HUDEP-2 (cell line): ENCODE data around the gene SH3RF3.

Experiments
- DNase-seq, 76 experiments: peaks; one replicate each; lab custom pipeline; 2025; ENCODE audit not compliant: unreplicated experiment in 76 of 76; lab: John Stamatoyannopoulos, UW

Gene SH3RF3

GRCh38 chr2:109345091-109345490 lies 216.1 kb downstream of the SH3RF3 start:
- no peak for DNase-seq

GRCh38 chr2:109345653-109346480 lies 216.9 kb downstream of the SH3RF3 start:
- DNase-seq, result no peak

- no peak for DNase-seq
Observed at GRCh38 chr2:109346601-109347228, 217.7 kb downstream of the SH3RF3 start.

GRCh38 chr2:109347626-109348025 lies 218.6 kb downstream of the SH3RF3 start:
- DNase-seq, result no peak

GRCh38 chr2:109348190-109348589 lies 219.2 kb downstream of the SH3RF3 start:
- DNase-seq, result no peak

GRCh38 chr2:109348671-109349502 lies 219.9 kb downstream of the SH3RF3 start:
- DNase-seq, result no peak

GRCh38 chr2:109349503-109350465 lies 220.8 kb downstream of the SH3RF3 start:
- no peak for DNase-seq

- no peak for DNase-seq
Observed at GRCh38 chr2:109350526-109350925, 221.5 kb downstream of the SH3RF3 start.

GRCh38 chr2:109351164-109351756 lies 222.3 kb downstream of the SH3RF3 start:
- no peak for DNase-seq

- no peak for DNase-seq
Observed at GRCh38 chr2:109352056-109352897, 223.3 kb downstream of the SH3RF3 start.

GRCh38 chr2:109352898-109353689 lies 224.1 kb downstream of the SH3RF3 start:
- no peak for DNase-seq

GRCh38 chr2:109353806-109354745 lies 225.1 kb downstream of the SH3RF3 start:
- DNase-seq, result no peak

GRCh38 chr2:109355192-109355843 lies 226.3 kb downstream of the SH3RF3 start:
- DNase-seq, result no peak

GRCh38 chr2:109356324-109357035 lies 227.5 kb downstream of the SH3RF3 start:
- DNase-seq, result no peak

- no peak for DNase-seq
Observed at GRCh38 chr2:109364217-109364616, 235.2 kb downstream of the SH3RF3 start.

- DNase-seq, result no peak
Observed at GRCh38 chr2:109365131-109365530, 236.1 kb downstream of the SH3RF3 start.
